Fibroblast of lung (primary cell): ENCODE data around the gene TRPM7.
"Not testable (repeated sequence)": the region's sequence is repeated elsewhere in the genome, so short reads cannot be mapped to it uniquely, and the experiment has no call there.

Experiments
- CTCF ChIP-seq, 2 donors: IDR thresholded peaks in 1 of 2; conservative IDR thresholded peaks in 1 of 2; 1 replicate in 1 of 2; 2 replicates in 1 of 2; pipeline ENCODE4 v1.5.1; 2011 to 2012; ENCODE audit warnings: low read length in 2 of 2, control low read depth in 1 of 2, inconsistent platforms in 1 of 2, low read depth in 1 of 2, mild to moderate bottlenecking in 1 of 2
- EZH2 ChIP-seq: IDR thresholded peaks from 2 replicates; pipeline ENCODE4 v1.5.1; 2012; ENCODE audit warnings: low read length, control low read depth, mild to moderate bottlenecking; ENCODE audit errors: missing control alignments

- not testable (repeated sequence) for TF ChIP-seq CTCF (conservative IDR thresholded peaks at IDR 0.05 in 1 of 2, IDR thresholded peaks at IDR 0.05 in 1 of 2; ENCODE audit: low read depth in 1 of 2, low read length in 2 of 2); EZH2
Observed at GRCh38 chr15:50616960-50617359, 69.6 kb downstream of the TRPM7 start.
